ENCODE data around the gene SYNDIG1.

SYNDIG1 gene

GRCh38 chr20:24588047-24588635 is 118.7 kb downstream of the SYNDIG1 start:
- DNase-seq = no peak

GRCh38 chr20:24588725-24589340 is 119.4 kb downstream of the SYNDIG1 start:
- DNase-seq = no peak

GRCh38 chr20:24589381-24589780 is 120.0 kb downstream of the SYNDIG1 start:
- no peak for DNase-seq

GRCh38 chr20:24589815-24590177 is 120.4 kb downstream of the SYNDIG1 start:
- DNase-seq = no peak

- no peak for DNase-seq
These were observed 121.0 kb downstream of the SYNDIG1 start for GRCh38 chr20:24590178-24590982.

- no peak for DNase-seq
These were observed 127.6 kb downstream of the SYNDIG1 start for GRCh38 chr20:24597051-24597450.

- no peak for DNase-seq
These were observed 128.9 kb downstream of the SYNDIG1 start for GRCh38 chr20:24598346-24598745.

GRCh38 chr20:24598996-24599395 is 129.6 kb downstream of the SYNDIG1 start:
- no peak for DNase-seq

GRCh38 chr20:24600012-24600411 is 130.6 kb downstream of the SYNDIG1 start:
- DNase-seq = no peak

GRCh38 chr20:24603454-24603853 is 134.0 kb downstream of the SYNDIG1 start:
- no peak for DNase-seq

- DNase-seq = no peak
These were observed 135.7 kb downstream of the SYNDIG1 start for GRCh38 chr20:24604966-24605665.

- DNase-seq = no peak
These were observed 136.6 kb downstream of the SYNDIG1 start for GRCh38 chr20:24605937-24606455.

- no peak for DNase-seq
These were observed 138.0 kb downstream of the SYNDIG1 start for GRCh38 chr20:24607402-24607801.

- no peak for DNase-seq
These were observed 139.7 kb downstream of the SYNDIG1 start for GRCh38 chr20:24608926-24609667.

GRCh38 chr20:24609757-24610156 is 140.3 kb downstream of the SYNDIG1 start:
- DNase-seq = no peak

GRCh38 chr20:24610341-24611115 is 141.1 kb downstream of the SYNDIG1 start:
- no peak for DNase-seq

GRCh38 chr20:24611360-24612140 is 142.1 kb downstream of the SYNDIG1 start:
- no peak for DNase-seq

- DNase-seq = no peak
These were observed 143.7 kb downstream of the SYNDIG1 start for GRCh38 chr20:24612799-24613775.

GRCh38 chr20:24614341-24614740 is 144.9 kb downstream of the SYNDIG1 start:
- no peak for DNase-seq

GRCh38 chr20:24615353-24615752 is 145.9 kb downstream of the SYNDIG1 start:
- no peak for DNase-seq

All from NCI-H1105 treated with DMSO at 0.1 percent for 48 hours (cell line).